Type B pancreatic cell (in vitro differentiated cells): ENCODE data around the gene KLF2. TPM values are rescaled to one million over a fixed set of nuclear protein-coding genes. Genes with fewer than 3 reads are reported as not detected.

Experiments
- DNase-seq: peaks from one replicate; pipeline ENCODE4 v3.0.0; 2021; ENCODE audit warnings: mixed read lengths; ENCODE audit not compliant: unreplicated experiment; ENCODE audit errors: extremely low spot score
- H3K27ac Mint-ChIP-seq: 2 replicates; pipeline ENCODE4 v1.8.0; 2021; ENCODE audit warnings: mild to moderate bottlenecking, mixed read lengths
- H3K27me3 Mint-ChIP-seq: 2 replicates; pipeline ENCODE4 v1.8.0; 2021; ENCODE audit warnings: mixed read lengths
- H3K36me3 Mint-ChIP-seq: 2 replicates; pipeline ENCODE4 v1.8.0; 2021; ENCODE audit warnings: mixed read lengths
- H3K4me1 Mint-ChIP-seq: one replicate; pipeline ENCODE4 v1.8.0; 2021; ENCODE audit warnings: mixed read lengths; ENCODE audit not compliant: unreplicated experiment
- H3K4me3 Mint-ChIP-seq: 2 replicates; pipeline ENCODE4 v1.8.0; 2021; ENCODE audit warnings: mild to moderate bottlenecking, mixed read lengths
- H3K9me3 Mint-ChIP-seq: 2 replicates; pipeline ENCODE4 v1.8.0; 2021; ENCODE audit warnings: mixed read lengths
- CTCF ChIP-seq: fragments of 200-600 bp; sonication (generic); conservative IDR thresholded peaks from 2 replicates; pipeline ENCODE4 v1.5.0; 2021; ENCODE audit warnings: antibody characterized with exemption, mild to moderate bottlenecking
- total RNA-seq: library from RNA; stranded (reverse); gene quantifications from 2 replicates; pipeline ENCODE4 v1.2.1, GENCODE V29; 2021; ENCODE audit warnings: low replicate concordance

KLF2 gene
- total RNA-seq, 1 donor from 2014 or later, result 1.4 TPM

GRCh38 chr19:16285769-16286498 lies 38.7 kb upstream of the KLF2 start:
- Mint-ChIP-seq H3K9me3 (no peaks in the 10 kb centered on the region), H3K4me1 (peaks cover 15% of the 10 kb centered on the region)

GRCh38 chr19:16288544-16288943 lies 36.1 kb upstream of the KLF2 start:
- Mint-ChIP-seq H3K27ac (peak overlapping the region; percentile 40), H3K27me3 (peaks cover 18% of the 10 kb centered on the region), H3K9me3 (no peaks in the 10 kb centered on the region), H3K4me3 (no peak overlapping the region), H3K36me3 (no peaks in the 10 kb centered on the region), H3K4me1 (peaks cover 15% of the 10 kb centered on the region)
- TF ChIP-seq CTCF, result no peak
- DNase-seq, result no peak

More at GRCh38 chr19:16285769-16286498, 38.7 kb upstream of the KLF2 start:
- H3K27me3 Mint-ChIP-seq, result peaks cover 18% of the 10 kb centered on the region
- peak overlapping the region; percentile 26 for H3K27ac Mint-ChIP-seq
- TF ChIP-seq CTCF, result no peak
- DNase-seq, result no peak
- H3K36me3 Mint-ChIP-seq, result no peaks in the 10 kb centered on the region
- no peak overlapping the region for H3K4me3 Mint-ChIP-seq

GRCh38 chr19:16289594-16289993 lies 35.0 kb upstream of the KLF2 start:
- Mint-ChIP-seq H3K4me3 (no peak overlapping the region), H3K27me3 (peaks cover 14% of the 10 kb centered on the region), H3K36me3 (no peaks in the 10 kb centered on the region), H3K27ac (no peak overlapping the region), H3K4me1 (peaks cover 15% of the 10 kb centered on the region), H3K9me3 (no peaks in the 10 kb centered on the region)
- DNase-seq, result no peak
- TF ChIP-seq CTCF, result no peak

- Mint-ChIP-seq H3K4me1 (peaks cover 15% of the 10 kb centered on the region), H3K27ac (no peak overlapping the region), H3K36me3 (no peaks in the 10 kb centered on the region), H3K9me3 (no peaks in the 10 kb centered on the region), H3K27me3 (peaks cover 12% of the 10 kb centered on the region), H3K4me3 (no peak overlapping the region)
- no peak for TF ChIP-seq CTCF
- no peak for DNase-seq
Observed at GRCh38 chr19:16290692-16291091, 33.9 kb upstream of the KLF2 start.

- H3K4me1 Mint-ChIP-seq, result peaks cover 7% of the 10 kb centered on the region
- peak overlapping the region; percentile 9 for H3K4me3 Mint-ChIP-seq
- DNase-seq, result no peak
- H3K27me3 Mint-ChIP-seq, result no peaks in the 10 kb centered on the region
- peak overlapping the region; percentile 11 for H3K27ac Mint-ChIP-seq
- no peaks in the 10 kb centered on the region for H3K9me3 Mint-ChIP-seq
- TF ChIP-seq CTCF, result no peak
- no peaks in the 10 kb centered on the region for H3K36me3 Mint-ChIP-seq
Observed at GRCh38 chr19:16293118-16294091, 31.2 kb upstream of the KLF2 start.
